NCI-H524 treated with DMSO at 0.1 percent for 48 hours (cell line): ENCODE data around the gene GLIPR1L2.

Experiments
- DNase-seq: peaks from one replicate; lab custom pipeline; 2025; lab: John Stamatoyannopoulos, UW

Gene GLIPR1L2

DNA sequence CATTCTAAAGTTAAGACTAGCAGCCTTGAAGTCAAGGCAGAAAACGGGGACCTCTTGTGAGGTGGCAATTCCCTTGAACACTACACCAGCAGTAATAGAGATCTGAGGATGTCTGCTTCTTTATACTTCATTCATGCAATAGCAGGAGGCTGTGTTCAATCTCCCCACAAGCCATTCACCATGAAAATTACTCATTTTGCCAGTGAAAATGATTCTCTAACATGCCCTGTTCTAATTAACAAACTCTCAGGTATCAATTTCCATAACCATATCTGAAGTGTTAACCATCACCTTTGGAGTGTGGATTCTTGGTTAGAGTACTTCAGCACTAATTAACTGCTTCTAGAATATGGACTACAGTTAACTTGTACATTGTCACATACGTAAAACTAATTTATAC lies 86.2 kb downstream of the GLIPR1L2 start:
- no peak for DNase-seq

DNA sequence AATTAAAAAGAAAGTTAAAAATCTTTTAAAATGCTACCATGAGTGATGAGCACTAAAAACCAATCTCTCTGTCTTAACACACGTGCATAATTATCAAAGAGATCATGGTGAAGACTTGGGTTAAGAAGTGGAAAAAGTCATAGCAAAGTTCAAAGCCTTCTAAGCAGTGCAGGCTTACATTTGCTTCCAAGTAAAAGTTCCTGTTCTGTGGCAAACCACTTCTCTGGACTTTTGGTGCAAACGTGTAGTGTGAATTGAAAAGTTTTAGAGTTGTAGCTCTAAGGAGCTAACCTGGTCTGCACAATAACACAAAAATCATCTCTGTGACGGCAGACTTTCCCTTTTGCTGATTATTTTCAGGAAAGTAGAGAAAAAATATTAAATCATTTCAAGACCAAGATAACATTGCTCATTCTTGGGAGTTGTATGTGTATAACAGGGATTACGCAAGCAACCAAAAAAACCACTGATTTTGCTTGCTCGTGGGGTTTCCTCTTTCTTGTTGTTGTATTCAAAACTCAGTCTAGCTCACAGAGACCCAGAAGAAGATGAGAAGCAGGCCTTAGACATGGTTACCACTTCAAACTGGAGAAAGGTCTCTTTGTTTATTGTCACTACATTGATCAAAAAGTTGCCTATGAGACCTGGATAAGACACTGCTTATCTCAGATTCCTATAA lies 87.4 kb downstream of the GLIPR1L2 start:
- no peak for DNase-seq

- no peak for DNase-seq
Measured at GRCh38 chr12:75479963-75480461, 89.1 kb downstream of the GLIPR1L2 start.

DNA sequence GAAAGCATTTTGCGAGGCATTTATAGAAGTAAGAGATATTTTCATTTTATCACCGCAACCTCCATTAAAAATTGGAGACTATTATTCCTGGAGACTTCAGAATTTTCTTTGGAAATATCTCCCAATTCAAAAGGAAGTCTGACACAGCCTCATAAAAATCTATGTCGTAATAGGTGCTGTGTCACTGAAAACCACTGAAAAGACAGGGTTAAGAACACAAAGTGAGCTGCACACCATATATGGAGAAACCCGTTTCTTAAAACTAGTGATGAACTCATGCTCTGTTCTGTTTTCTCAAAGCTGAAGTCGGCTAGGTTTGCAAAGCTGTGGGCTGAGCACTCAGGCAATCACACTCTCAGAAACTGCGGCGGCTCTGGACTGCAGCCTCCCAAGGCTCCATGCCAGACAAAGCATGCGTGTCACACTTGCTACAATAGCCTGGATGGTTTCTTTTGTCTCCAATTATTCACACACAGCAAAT lies 89.6 kb downstream of the GLIPR1L2 start, which contains the start of gene GLIPR1:
TSS of gene GLIPR1 (plus strand) at position 287 of the 481 bp plus-strand sequence. CDS start at position 413, 126 bp downstream.
- no peak for DNase-seq

DNA sequence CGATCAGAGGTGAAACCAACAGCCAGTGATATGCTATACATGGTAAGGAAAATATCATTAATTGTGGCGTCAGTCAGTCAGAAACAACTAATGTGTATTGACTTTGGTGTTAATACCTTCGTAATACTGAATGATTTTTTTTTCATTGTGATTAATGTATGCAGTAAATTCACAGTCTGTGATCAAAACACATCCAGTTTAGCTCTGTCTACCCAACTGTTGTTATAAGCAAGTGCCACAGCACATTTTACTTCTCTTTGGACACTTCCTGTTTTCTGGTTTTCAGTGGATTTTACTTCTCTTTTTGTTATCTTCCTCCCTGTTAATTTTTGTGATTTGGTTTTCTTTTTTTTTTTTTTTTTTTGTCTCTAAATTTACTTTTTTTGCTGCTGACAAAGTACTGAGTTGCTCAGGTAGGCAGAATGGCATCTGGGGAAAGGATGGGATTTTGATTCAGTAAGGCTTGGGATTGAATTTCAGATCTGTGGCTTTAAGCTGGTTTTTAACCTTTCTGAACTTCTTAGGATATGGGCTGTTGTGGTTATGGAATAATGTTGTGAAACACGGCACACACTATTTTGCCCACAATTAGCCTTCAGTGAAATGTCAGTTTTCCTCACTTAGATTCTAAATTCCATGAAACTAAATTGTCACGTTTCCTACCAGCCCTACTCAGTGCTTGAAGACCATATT lies 90.3 kb downstream of the GLIPR1L2 start:
- no peak for DNase-seq

DNA sequence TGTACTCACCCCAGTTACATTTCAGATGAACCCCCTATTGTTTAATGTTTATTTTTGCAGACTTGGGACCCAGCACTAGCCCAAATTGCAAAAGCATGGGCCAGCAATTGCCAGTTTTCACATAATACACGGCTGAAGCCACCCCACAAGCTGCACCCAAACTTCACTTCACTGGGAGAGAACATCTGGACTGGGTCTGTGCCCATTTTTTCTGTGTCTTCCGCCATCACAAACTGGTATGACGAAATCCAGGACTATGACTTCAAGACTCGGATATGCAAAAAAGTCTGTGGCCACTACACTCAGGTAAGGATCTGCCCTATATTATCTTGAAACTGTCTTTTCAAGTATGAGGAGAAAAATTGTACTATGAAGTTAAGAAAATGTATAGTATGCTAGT lies 90.9 kb downstream of the GLIPR1L2 start:
- no peak for DNase-seq
